D341Med (cell line): Measurements from ENCODE around the gene FILIP1.
A peak's percentile ranks its signal among the peaks of the same experiment; 100 is the strongest.

ENCODE experiments used
- DNase-seq: peaks from one replicate; pipeline ENCODE4 v3.0.0; 2012; ENCODE audit warnings: low spot score

The FILIP1 gene, protein sequence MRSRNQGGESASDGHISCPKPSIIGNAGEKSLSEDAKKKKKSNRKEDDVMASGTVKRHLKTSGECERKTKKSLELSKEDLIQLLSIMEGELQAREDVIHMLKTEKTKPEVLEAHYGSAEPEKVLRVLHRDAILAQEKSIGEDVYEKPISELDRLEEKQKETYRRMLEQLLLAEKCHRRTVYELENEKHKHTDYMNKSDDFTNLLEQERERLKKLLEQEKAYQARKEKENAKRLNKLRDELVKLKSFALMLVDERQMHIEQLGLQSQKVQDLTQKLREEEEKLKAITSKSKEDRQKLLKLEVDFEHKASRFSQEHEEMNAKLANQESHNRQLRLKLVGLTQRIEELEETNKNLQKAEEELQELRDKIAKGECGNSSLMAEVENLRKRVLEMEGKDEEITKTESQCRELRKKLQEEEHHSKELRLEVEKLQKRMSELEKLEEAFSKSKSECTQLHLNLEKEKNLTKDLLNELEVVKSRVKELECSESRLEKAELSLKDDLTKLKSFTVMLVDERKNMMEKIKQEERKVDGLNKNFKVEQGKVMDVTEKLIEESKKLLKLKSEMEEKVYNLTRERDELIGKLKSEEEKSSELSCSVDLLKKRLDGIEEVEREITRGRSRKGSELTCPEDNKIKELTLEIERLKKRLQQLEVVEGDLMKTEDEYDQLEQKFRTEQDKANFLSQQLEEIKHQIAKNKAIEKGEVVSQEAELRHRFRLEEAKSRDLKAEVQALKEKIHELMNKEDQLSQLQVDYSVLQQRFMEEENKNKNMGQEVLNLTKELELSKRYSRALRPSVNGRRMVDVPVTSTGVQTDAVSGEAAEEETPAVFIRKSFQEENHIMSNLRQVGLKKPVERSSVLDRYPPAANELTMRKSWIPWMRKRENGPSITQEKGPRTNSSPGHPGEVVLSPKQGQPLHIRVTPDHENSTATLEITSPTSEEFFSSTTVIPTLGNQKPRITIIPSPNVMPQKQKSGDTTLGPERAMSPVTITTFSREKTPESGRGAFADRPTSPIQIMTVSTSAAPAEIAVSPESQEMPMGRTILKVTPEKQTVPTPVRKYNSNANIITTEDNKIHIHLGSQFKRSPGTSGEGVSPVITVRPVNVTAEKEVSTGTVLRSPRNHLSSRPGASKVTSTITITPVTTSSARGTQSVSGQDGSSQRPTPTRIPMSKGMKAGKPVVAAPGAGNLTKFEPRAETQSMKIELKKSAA (N-terminal part only)

DNA sequence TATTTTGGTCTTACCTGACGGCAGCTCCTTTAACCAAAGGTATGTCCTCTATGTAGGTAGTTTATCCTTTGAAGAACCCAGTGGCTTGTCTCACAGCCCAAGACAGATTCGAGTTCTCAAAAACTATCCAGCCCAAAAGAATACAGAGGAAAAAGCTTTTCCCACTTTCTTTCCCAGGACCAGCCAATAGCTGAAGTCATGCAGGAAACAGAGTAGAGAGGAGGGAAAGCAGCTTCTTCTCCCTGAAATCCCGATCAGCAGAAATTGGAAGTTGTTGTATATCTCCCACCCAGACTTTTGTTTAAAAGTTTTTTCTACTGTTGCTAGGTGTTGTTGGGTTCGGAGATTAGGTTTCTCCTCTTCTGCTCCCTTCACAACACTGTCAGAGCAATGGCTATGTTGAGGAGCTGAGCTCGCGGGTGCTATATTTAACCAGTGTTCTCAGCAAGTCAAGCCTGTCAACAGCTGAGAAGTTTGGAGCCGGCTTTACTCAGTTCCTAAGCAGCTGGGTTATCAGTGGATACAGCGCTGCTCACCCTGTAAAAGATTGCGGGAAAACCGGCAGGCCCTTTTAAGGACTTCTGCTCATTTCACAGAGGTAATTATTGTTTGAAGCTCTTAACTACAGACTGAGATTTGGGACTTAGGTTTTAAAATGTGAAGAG, at the start of gene FILIP1:
Gene FILIP1 (minus strand): TSS at position 401 of the 665 bp plus-strand sequence. CDS start 78,828 bp downstream, outside the sequence.
- no peak for DNase-seq

DNA sequence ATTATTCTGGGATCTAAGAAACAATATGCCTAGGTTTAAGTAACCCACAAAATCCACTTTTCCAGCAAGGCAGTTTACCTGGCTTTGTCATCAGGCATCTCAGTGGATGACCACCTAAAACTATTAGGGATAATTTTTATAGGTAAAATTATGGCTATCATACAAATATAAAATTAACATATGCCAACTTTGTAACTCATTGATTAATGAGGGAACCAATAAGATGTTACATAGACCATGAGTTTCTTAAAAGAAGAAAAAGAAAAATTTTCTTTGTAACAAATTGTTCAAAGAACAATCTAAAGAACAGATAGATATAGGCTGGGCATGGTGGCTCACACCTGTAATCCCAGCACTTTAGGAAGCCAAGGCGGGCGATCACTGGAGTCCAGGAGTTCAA, 49.7 kb upstream of the FILIP1 start:
- no peak for DNase-seq

DNA sequence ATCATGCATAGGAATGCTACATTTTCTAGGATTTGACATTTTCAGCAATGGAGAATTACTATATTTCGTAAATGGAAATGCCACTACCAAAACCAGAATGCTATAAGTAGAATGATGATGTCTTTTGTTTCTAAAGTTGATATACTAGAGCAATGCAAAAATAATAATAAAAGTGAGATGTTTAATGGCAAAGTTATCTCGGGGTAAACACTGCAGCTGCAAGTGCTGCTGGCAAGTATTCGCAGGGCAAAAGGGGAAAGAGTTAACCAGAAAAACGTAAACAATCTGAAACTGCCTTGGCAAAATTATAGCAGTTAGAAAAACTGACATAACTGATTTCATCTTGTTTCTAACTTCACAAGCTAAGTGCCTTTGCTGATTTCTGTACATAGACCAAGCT, 45.5 kb upstream of the FILIP1 start:
- no peak for DNase-seq

DNA sequence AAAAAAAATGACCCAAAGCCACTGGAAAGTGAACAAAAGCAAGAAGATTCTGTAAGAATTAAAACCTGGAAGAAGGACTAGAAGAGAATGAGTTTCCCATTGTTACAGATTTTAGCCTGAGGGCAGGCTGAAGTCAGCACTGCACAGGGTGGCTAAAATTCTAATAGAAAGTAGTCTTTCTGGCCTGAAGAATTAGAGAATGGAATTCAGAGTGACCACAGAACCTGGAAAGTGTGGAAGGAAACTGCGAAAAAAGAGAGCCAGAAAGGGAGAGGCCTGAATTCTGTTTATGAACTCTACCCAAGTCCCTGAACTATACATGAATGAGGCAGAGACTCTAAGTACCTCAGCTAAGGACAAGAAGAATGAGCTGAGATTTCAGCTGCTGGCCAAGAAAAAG, 38.9 kb upstream of the FILIP1 start:
- no peak for DNase-seq

DNA sequence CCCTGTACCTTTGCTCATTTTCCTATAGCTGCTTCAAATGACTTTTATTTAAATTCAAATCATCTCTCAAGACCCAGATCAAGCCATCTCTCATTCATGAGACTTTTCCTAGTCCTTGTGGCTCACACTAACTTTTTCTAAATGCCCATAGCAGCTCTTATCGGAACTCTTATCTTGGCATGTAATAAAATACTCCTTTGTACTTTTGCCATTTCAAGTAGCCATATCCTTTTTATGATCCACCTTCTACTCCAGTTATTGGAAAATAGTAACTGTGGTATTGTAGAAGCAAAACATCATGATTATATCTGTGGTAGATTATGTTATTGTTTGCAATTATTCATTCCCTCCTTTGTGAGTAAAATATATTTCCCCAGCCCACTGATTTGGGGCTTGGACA, 37.6 kb upstream of the FILIP1 start:
- DNase-seq = no peak

DNA sequence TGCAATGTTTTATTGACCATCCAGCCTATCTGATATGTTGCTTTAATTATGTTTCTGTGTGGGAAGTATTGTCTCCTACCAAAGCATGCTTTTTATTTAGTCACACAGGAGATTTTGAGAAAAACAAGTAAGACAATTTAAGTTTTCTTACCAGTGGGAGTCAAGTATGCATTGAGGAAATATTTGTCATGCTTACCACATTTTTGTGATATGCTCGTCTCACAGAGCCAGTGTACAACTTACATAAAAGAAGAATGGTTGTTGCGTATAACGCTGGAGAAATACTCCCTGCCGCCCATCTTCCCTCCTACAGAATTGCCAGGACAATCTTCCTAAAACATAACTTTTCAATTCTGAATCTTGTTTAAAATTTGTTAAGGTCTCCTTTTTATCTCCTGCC, 37.1 kb upstream of the FILIP1 start:
- no peak for DNase-seq

DNA sequence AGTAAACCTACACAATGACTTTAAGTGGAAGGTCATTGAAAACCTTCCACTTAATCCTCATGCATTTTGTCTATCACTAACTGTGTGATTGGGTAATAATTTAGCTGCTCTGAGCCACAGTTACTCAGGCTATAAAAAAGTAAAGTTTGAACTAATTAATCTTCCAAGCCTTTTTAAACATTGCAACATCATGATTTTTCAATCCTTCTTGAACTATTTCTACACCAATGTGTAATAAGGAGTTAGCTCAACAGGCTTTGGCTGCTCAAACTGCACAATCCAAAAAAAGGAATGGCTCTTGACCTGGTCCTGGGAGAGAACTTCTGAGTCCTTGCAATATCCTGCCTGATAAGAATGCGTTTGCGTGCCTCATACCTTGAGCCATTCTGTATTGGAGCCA, 34.8 kb upstream of the FILIP1 start:
- no peak for DNase-seq

DNA sequence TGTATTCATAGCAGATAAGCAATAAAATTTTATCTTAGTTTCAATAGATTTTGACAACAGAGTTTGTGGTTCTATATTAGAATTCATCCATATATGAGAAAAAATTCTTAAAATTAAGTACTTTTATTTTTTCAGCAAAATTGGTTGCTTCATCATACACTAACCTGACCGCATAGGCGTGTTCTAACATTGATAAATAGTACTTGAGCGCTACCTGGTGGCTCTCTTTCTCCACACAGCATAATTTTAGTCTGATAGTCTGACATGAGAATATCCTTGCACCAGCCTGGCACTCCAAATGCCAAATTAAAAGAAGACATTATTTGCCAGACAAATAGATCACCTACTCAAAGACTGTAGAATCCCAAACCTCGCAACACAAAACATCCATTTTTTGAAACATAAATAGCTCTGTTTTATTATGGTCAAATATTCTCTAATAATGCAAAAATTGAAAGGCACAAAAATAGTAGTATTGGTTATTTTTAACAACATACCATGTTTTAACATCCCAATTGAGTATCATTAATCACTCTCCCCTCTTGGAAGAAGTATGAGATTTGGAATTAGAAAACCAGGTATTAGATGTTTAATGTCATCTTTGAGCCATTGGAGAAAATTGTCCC, 33.0 kb upstream of the FILIP1 start:
- DNase-seq = peak; percentile 59

DNA sequence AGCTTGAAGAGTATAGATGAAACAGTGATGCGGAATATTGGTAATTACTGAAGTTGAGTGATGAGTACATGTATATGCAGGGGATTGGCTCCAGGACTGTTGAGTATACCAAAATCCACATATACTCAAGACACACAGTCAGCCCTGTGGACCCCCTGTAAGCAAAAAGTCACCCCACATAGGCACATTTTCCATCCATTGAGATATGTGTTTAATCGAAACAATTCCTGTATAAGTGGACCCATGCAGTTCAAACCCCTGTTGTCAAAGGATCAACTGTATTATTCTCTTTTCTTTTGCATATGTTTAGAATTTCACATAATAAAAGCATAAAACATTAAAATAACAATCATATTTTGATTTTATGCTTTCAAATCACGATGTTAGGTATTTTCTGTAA, 32.1 kb upstream of the FILIP1 start:
- no peak for DNase-seq

DNA sequence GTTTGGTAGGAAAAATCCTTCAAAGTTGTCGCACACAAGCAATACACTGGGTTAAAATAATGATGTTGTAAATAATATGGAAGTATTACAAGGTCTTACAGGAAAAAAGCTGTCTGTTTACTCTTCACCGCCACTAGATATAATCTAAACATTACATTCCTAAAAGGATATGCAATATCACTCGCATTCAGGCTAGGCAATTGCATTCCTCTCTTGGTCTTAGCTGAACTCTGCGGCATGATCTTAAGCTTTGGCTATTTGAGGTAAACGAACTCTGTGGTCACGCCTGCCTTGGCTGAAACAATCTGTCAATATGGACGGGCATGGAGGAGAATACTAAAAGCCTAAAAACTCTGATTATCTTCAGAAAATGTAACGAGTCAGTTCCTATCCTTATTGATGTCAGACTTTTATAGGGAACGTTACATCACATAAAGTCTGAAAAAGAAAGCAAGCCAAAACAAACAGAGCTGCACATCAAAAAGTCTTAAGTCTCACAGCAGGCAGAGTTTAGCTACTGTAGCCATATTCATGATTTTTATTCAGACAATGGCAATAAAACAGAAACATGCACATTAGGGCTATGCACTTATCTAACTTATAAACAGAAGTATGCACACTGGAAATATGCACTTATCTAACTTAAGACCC, 30.8 kb upstream of the FILIP1 start:
- no peak for DNase-seq

DNA sequence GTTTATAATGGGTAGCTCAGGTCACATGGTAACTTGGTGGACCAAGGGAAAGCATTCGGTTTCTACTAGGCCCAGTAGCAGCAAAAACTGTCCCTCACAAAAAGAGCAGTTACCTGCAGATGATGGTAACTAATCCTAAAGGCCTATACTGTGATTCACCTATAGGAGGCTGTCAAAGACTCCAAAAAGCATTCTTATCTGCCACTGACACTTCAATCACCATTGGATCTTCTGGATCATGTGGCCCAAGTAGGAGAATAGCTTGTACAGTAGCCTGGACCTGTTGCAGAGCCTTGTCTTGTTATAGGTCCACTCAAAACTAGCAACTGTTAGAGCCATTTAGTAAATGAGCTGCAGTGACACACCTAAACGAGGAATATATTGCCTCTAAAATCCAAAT, 23.2 kb upstream of the FILIP1 start:
- DNase-seq = no peak

DNA sequence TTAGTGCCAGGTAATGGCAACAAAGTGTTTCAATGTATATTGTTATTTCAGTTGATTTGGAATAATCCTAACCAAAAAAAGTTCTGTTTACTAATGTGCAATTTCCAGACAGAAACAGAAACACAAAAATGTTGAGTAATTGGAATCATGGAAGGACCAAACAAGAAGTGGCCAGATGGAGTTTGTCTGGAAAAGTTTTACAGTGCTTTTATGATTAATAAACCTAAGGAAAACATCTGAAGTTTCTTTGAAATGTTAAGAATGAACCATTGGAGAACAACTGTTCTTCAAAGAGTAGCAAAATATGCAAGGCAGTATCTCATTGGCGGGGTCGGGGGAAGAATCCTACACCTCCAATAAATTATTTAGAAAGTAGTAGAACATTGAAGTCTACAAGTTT, 19.0 kb upstream of the FILIP1 start:
- DNase-seq = no peak

DNA sequence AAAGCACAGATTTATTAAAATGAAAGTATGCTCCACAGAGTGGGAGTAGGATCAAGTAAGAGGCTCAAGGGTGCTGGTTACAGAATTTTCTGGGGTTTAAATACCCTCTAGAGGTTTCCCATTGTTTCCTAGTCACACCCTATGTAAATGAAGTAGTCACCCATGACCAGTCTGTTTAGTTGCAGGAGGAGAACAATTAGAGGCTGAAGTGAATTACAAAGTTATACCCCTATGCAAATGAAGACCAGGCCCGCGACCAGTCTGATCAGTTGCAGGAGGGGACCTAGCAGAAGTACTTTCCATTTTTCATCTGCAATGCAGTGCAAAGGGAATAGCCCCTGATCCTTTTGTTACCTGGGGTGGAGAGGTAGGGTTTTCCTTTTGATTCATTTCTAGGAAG, 11.8 kb upstream of the FILIP1 start:
- DNase-seq = no peak

DNA sequence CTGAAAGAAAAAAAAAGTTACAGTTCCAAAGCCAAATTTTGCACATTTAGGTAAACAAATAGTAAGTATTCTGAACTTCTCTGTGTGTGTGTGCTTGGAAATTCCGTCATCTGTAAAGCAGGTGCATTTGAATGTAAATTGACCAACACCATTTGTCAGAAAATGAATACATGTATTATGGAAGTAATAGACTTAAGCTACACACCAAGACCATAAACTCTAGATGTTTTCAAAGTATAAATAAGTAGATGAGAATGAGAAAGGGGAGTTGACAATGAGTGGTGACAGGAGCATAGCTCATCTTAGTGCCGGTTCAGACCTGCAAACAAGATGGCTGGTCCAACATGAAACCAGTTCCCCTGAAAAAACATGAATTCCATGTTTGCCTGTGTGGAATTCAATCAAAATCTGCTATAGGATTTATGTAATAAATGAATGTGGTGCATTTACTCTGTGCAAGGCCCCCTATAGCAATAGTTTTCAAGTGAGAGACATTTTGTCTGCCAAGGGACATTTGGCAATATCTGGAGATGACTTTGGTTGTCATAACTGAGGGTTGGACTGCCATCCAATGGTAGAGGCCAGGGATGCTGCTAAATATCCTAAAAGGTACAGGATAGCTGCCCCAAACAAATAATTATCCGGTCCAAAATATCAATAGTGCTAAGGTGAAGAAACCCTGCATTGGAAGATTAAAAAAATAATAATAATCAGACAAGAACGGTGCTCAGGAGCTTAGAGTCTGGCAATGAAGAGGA, 11.0 kb upstream of the FILIP1 start:
- DNase-seq = no peak

DNA sequence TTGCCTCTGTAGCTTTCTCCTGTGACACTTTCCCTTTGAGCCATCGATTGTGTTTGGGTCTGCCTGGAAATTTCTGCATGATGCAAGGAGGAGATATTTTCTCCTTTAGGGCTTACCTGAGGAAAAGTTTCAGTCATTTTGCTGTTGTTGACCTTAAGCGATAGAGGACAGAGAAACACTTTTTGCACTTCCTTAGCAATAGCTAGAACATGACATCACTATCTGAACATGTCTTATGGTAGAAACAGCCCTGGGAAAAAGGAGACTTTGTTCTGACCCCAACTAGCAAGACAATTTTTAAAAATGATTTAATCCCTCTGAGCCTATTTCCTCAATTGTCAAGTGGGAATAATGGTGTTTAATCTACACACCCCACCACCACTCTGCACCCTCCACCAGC, 9.7 kb upstream of the FILIP1 start:
- no peak for DNase-seq

DNA sequence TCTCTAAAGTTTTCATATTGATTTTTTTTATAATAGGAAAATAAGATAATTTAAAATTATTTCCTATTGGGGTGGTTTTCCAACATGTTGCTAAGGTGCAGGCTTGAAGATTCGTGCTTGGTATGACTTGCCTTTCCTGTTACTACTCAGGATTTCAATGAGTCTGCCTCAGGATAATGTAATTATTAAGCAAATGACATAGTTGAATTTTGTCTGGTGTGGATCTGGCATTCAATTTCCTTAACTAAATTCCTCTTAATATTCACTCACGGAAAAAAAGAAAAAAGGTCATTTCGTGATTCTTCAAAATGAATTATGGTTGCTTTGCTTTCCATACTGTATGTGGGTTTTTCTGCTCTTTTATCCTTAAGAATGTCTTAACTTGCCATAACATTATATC, 9.3 kb upstream of the FILIP1 start:
- no peak for DNase-seq

DNA sequence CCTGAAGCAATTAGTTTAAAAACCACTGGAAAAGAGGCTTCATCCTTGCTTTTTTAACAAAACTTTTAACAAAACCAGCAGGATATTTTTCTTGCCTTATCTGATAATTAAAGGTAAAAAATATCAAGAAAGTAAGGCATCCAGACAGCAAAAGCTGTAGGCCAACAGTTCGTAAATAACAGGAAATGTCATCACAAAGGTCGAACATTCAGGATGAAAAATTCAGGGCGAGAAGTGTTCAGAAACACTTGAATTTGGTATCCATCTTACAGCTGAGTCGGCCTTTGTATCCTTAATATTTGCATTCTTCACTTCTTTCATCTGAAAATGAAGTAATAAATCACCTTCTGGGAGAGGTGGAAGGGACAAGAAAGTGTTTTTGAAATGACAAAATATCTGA, 8.2 kb upstream of the FILIP1 start:
- no peak for DNase-seq

DNA sequence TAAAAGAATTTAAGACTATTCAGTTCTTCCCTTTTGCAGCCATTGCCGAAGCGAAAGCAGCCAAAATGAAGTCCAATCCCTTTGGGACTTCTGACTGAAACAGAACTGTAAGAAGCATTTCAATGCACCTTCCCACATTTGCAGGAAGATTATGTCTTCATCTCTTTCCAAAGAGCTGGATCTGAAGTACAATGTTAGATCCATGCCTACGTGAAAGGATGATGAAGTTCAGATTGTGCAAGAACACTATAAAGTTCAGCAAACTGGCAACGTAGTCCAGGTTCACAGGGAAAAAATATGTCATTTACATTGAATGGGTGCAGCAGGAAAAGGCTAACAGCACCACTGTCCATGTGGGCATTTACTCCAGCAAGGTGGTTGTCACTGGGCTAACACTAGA, 6.0 kb upstream of the FILIP1 start:
- DNase-seq = no peak

DNA sequence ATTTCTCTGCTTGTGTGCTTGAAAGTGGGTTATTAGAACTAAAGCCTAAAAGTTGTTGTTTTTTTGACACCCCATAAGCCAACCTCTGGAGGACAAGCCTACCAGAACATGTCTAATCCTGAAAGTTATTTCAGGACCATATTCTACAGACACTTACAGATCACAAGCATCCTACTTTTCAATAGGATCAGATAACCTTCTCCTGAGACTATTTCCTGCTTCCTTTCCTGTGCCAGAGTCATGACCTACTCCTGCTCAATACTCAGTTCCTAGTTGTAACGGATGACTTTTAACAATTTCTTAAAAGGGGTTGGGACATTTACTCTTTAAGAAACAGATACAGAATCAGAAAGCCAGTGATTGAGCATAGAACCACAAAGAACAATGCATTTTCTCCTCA, 5.3 kb upstream of the FILIP1 start:
- no peak for DNase-seq

DNA sequence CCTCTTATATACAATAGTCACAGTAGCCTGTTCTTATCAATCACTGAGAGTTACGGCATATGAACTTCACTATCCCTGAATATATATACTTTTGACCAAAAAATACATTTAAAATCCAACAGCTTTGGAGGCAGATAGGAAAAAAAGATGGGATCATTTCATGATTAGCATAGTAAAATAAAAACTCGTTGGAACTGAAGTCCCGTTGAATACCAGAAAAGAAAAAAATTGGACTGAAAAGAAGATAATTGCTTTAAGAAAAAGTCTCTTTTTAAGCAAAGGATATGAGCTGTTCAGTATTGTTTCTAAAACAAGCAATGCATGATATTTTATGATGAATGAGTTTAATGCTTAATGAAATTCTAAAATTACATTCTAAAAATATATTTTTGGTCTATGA, 4.4 kb upstream of the FILIP1 start:
- no peak for DNase-seq
